HG02870 (cell line): Measurements from ENCODE around the gene GALNTL6.
"Not testable (repeated sequence)": the region's sequence is repeated elsewhere in the genome, so short reads cannot be mapped to it uniquely, and the experiment has no call there.

Experiments used
- ATAC-seq: cut with Tn5 transposase; IDR thresholded peaks from one replicate; pipeline ENCODE4 v1.9.1; 2021; ENCODE audit warnings: mild to moderate bottlenecking, moderate library complexity; ENCODE audit not compliant: unreplicated experiment

The GALNTL6 gene

GRCh38 chr4:173038192-173038896, 1225.1 kb downstream of the GALNTL6 start:
- no peak for ATAC-seq

GRCh38 chr4:173039617-173040577, 1226.7 kb downstream of the GALNTL6 start:
- ATAC-seq, result no peak

- ATAC-seq, result no peak
These were observed 1228.3 kb downstream of the GALNTL6 start for GRCh38 chr4:173041482-173041881.

- not testable (repeated sequence) for ATAC-seq
These were observed 1228.9 kb downstream of the GALNTL6 start for GRCh38 chr4:173042139-173042538.

GRCh38 chr4:173044340-173044739, 1231.1 kb downstream of the GALNTL6 start:
- ATAC-seq, result no peak

GRCh38 chr4:173045571-173045970, 1232.4 kb downstream of the GALNTL6 start:
- no peak for ATAC-seq

- no peak for ATAC-seq
These were observed 1232.9 kb downstream of the GALNTL6 start for GRCh38 chr4:173046144-173046543.

- no peak for ATAC-seq
These were observed 1233.6 kb downstream of the GALNTL6 start for GRCh38 chr4:173046818-173047217.

- no peak for ATAC-seq
These were observed 1238.0 kb downstream of the GALNTL6 start for GRCh38 chr4:173051232-173051631.

- no peak for ATAC-seq
These were observed 1238.5 kb downstream of the GALNTL6 start for GRCh38 chr4:173051716-173052115.

GRCh38 chr4:173052439-173052838, 1239.2 kb downstream of the GALNTL6 start:
- ATAC-seq, result no peak

GRCh38 chr4:173056271-173056670, 1243.1 kb downstream of the GALNTL6 start:
- ATAC-seq, result no peak

- no peak for ATAC-seq
These were observed 1243.5 kb downstream of the GALNTL6 start for GRCh38 chr4:173056710-173057109.

- no peak for ATAC-seq
These were observed 1244.2 kb downstream of the GALNTL6 start for GRCh38 chr4:173057442-173057841.

- ATAC-seq, result no peak
These were observed 1244.7 kb downstream of the GALNTL6 start for GRCh38 chr4:173057901-173058300.

GRCh38 chr4:173061160-173061559, 1248.0 kb downstream of the GALNTL6 start:
- no peak for ATAC-seq

GRCh38 chr4:173073939-173074500, 1260.8 kb downstream of the GALNTL6 start:
- no peak for ATAC-seq

- peak; percentile 48 for ATAC-seq
These were observed 1261.3 kb downstream of the GALNTL6 start for GRCh38 chr4:173074501-173074946.

- ATAC-seq, result no peak
These were observed 1263.9 kb downstream of the GALNTL6 start for GRCh38 chr4:173076903-173077634.

GRCh38 chr4:173088144-173088543, 1274.9 kb downstream of the GALNTL6 start:
- no peak for ATAC-seq
